ENCODE data around the gene EFNA2.
"Not testable (repeated sequence)": the region's sequence is repeated elsewhere in the genome, so short reads cannot be mapped to it uniquely, and the experiment has no call there.

EFNA2 gene

GRCh38 chr19:1300744-1301490, 15.2 kb downstream of the EFNA2 start:
- no peak for DNase-seq

- no peak for DNase-seq
These were observed 17.0 kb downstream of the EFNA2 start for GRCh38 chr19:1302533-1303239.

- DNase-seq = no peak
These were observed 18.7 kb downstream of the EFNA2 start for GRCh38 chr19:1304197-1304924.

- not testable (repeated sequence) for DNase-seq
These were observed 19.7 kb downstream of the EFNA2 start for GRCh38 chr19:1305354-1305753.

GRCh38 chr19:1307320-1307719, 21.6 kb downstream of the EFNA2 start:
- DNase-seq = no peak

- DNase-seq = no peak
These were observed 22.2 kb downstream of the EFNA2 start for GRCh38 chr19:1307755-1308303.

- DNase-seq = no peak
These were observed 23.0 kb downstream of the EFNA2 start for GRCh38 chr19:1308718-1309117.

GRCh38 chr19:1309977-1310852, 24.5 kb downstream of the EFNA2 start:
- no peak for DNase-seq

GRCh38 chr19:1310853-1311180, 25.1 kb downstream of the EFNA2 start:
- DNase-seq = no peak

- no peak for DNase-seq
These were observed 25.9 kb downstream of the EFNA2 start for GRCh38 chr19:1311543-1312091.

GRCh38 chr19:1312767-1313694, 27.4 kb downstream of the EFNA2 start:
- no peak for DNase-seq

GRCh38 chr19:1313695-1314613, 28.3 kb downstream of the EFNA2 start:
- no peak for DNase-seq

- no peak for DNase-seq
These were observed 29.9 kb downstream of the EFNA2 start for GRCh38 chr19:1315470-1316166.

GRCh38 chr19:1316466-1316865, 30.8 kb downstream of the EFNA2 start:
- no peak for DNase-seq

GRCh38 chr19:1317274-1318003, 31.8 kb downstream of the EFNA2 start:
- DNase-seq = no peak

GRCh38 chr19:1318678-1319471, 33.2 kb downstream of the EFNA2 start:
- no peak for DNase-seq

GRCh38 chr19:1320282-1320650, 34.6 kb downstream of the EFNA2 start:
- not testable (repeated sequence) for DNase-seq

- DNase-seq = no peak
These were observed 35.9 kb downstream of the EFNA2 start for GRCh38 chr19:1321539-1321938.
